GM19035 (cell line): ENCODE data around the gene PLEKHF1.

Experiments used
- ATAC-seq: cut with Tn5 transposase; IDR thresholded peaks from one replicate; pipeline ENCODE4 v1.9.1; 2021; ENCODE audit not compliant: unreplicated experiment

PLEKHF1 gene

DNA sequence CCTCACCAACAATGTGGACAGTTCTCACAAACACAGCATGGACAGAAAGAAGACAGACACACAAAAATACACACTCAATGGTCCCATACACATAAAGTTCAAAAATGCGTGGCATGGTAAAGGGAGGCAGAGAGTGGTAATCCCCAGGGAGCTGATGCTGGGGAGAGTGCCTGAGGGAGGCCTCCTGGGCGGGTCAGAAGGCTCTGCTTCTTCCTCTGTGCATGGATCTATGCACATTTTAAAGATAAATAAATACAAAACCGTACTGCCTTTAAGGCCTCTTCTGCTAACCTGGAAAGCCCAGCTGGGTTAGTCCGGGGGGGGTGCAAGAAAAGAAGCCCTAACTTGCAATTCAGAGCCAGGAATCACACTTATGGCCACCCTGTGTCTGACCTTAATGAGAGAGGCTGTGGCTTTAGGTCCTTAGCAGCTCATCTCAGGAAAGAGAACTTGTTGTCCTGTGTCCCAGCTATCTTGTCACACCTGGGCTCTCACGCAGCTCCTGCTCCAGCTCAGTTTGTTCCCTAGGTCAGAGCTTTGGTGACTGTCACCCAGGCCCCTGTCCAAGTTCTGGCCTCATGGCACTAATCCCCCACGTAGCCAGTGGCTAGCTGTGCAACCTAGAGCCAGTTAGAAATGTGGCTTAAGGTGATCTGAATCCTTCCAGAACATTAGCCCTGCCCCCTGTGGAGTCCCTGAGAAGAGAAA lies 30.7 kb upstream of the PLEKHF1 start:
- ATAC-seq: no peak

DNA sequence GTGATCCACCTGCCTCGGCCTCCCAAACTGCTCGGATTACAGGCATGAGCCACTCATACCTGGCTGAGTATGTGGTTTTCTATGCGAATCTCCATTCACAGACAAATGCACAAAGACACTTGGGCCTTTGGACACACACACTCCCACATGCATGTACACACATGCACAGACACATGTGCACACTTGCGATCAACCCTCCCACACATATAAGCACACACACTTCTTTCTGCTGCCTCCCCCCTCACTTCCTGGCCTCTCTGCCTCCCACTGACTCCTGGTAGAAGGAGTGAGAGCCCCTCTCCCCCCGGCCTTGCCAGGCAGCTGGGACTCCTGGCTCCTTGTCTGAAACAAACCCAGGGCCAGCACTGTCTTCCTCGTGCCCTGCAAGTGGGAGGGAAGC lies 29.3 kb upstream of the PLEKHF1 start:
- ATAC-seq: no peak

DNA sequence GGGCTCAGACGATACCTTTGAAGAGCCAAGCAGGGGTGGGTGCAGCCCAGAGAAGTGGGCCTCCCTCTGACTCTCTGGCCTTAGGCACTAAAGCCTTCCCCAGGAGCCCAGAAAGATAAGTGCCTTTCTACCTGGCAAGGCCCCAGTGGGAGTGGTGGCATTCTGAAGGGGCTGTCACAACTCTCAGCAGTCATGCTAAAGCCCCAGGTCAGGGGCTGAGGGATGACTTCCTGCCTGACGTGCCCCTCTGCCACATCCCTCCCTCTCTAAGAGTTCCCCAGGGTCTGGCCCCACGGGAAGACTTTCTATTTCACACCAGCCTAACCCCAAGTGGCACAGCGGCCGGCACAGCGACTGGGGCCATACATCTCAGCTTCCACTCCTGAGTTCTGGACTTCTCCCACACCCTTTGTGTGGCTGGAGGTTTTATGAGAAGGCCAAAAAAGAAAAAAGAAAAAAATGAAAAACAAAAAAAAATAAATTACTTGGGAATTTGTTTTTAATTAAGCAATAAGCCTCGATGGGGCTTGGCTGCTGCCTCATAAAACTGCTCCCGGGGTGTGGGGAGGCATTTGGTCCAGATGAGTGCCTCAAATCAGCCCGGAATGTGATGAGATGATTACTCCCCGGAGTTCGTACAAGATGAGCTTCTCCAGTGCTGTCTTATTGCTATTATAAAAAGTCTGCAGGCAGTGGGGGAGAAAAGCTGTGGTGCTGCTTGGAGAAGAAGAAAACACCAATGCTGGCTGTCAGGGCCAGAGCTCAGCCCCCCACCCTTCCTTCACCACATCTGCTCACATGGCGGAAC lies 28.5 kb upstream of the PLEKHF1 start:
- no peak for ATAC-seq

DNA sequence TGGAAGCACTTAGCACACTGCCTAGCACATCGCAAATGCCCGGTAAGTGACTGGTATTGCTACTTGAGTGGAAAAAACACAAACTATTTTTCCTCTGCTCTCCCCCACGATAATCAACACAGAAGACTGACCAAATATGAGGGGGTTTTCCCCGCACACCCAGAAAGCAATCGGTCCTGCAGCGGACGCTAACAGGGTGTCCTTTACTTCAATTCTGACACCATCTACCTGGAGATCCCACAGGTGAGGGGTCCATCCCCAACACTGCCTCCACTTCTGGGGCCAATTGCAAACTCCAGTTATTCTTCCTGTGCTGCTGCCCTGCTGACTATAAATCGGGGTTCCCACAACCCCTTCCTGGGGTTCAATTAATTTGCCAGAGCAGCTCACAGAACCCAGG lies 26.2 kb upstream of the PLEKHF1 start:
- no peak for ATAC-seq

DNA sequence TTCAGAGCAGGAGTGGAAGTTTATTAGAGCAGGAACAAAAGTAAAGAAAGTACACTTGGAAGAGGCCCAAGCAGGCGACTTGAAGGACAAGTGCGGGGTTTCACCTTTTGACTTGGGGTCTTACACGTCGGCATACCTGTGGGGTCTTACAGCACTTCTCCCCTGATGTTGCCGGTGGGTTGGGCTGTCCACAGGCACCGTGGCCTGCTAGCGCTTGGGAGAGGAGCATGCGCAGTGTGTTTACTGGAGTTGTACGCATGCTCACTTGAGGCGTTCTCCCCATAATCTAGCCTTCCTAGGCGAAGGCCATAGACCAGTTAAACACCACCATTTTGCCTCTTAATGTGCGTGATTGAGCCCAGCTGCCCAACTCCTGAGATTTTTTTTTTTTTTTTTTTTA lies 25.0 kb upstream of the PLEKHF1 start:
- no peak for ATAC-seq

DNA sequence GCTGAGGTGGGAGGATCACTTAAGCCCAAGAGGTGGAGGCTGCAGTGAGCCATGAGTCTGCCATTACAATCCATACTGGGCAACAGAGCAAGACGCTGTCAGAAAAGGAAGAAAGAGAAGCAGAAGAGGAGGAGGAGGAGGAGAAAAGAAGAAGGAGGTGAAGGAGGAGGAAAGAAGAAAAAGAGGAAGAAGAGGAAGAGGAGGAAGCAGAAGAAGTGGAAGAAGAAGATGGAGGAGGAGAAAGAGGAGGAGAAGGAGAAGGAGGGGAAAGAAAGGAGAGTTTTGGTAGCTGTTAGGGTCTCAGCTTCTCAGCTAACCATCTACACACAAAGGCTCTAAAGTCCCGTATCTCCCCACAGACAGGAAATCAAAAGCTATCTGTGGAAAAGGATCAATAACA lies 23.7 kb upstream of the PLEKHF1 start:
- ATAC-seq: no peak

DNA sequence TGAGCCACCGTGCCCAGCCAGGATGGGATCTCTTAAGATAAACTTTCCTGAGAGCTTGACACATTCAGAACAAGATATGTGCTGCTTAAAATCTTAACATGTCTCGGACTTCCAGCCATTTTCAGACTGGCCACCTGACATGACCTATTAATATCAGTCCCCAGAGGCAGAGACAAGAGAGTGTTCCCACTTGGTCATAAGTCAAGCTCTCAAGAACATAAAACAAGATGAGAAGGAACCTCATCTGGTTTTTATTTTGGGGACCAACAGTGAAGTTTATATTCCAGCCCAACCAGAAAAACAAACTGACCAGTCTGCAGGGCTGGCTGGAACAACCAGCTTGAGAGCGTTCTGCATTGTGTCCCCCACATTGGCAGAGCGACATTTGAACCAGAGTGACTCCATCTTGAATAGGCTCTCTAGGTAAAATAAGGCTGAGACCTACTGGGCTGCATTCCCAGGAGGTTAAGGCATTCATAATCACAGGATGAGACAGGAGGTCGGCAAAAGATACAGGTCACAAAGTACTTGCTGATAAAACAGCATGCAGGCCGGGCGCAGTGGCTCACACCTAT lies 21.8 kb upstream of the PLEKHF1 start:
- no peak for ATAC-seq

DNA sequence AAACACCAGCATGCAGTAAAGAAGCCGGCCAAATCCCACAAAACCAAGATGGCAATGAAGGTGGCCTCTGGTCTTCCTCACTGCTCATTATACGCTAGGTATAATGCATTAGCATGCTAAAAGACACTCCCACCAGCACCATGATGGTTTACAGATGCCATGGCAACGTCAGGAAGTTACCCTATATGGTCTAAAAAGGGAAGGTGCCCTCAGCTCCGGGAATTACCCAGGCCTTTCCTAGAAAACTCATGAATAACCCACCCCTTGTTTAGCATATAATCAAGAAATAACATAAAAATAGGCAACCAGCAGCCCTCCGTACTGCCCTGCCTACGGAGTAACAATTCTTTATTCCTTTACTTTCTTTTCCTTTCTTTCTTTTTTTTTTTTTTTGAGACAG lies 21.1 kb upstream of the PLEKHF1 start:
- no peak for ATAC-seq

DNA sequence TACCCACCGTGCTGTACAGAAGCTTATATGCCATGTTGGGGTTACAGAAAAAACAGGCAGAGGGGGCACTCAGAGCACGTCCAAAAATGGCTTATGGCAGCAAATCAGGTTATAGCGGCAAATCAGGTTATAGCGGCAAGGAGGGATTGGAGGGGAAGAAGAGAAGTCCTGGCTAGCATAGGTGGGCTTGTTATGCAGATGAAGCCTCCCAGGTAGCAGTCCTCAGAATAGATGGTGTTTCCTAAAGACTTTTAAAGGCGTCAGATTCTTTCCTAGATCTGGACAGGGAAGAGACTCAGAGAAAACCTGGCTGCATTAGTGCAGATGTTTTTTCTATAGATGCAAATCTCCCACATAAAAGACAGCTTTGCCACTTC lies 19.8 kb upstream of the PLEKHF1 start:
- ATAC-seq: no peak

DNA sequence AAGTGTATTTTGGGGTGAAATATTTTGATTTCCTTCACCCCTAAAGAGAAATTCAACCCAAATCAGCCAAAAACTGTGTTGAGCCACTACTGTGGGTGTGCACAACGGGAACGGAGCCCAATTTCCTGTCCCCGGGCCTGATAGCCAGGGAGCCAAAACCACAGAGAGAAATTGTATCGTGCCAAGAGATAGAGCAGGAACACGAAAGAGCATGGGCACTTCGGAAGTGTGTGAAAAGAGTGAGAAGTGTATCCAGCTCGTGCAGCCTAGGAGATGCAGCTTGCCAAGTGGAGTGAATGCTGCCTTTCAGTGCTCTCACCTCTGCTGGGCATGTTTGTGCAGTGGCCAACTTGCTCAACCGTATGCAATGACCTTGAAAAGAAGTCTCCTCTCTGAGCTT lies 19.4 kb upstream of the PLEKHF1 start:
- no peak for ATAC-seq

DNA sequence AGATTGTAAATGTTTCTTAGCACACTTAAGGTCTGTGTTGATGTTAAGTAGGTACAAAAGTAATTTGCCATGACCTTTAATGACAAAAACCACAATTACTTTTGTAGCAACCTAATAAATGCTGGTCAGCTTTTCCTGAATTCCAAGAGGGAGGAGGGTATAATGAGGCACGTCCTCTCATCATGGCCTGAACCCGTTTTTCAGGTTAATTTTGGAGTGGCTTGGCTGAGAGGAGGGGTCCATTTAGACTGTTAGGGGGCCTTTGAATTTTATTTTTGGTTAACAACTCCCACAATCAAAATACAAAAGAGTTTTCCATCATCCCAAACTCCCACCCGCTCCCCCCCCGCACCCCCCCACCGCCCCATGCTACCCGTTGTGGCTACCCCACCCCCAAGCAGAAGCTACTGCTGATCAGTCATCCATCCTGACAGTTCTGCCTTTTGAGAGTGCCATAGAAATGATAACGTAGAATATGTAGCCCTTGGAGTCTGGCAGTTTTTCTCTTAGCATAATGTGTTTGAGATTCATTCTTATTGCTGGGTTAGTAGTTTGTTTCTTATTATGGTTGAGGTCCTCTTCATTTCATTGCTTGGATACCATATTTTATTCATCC lies 14.4 kb upstream of the PLEKHF1 start:
- ATAC-seq: no peak

DNA sequence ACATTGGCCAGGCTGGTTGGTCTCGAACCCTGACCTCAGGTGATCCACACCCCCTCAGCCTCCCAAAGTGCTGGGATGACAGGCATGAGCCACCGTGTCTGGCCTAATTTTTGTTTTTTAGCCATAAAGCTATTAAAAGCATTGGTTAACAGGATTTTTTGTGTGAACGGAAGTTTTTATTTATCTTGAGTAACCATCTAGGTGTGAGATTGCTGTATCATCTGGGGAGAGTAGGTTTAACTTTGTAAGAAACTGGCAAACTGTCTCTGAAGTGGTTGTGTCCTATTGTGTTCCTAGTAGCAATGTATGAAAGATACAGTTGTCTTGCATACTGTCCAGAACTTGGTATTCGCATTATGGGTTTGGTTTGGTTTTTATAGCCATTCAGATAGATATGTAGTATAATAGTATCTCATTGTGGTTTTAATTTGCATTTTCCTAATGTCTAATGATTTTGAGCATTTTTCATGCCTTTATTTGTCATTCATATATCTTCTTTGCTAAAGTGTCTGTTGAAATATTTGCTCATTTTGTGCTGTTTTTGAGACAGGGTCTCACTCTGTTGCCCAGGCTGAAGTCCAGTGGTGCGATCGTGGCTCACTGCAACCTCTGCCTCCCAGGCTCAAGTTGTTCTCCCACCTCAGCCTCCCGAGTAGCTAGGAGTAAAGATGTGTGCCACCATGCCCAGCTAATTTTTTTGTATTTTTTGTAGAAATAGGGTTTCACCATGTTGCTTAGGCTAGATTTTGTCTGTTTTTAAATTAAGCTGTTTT lies 13.5 kb upstream of the PLEKHF1 start:
- ATAC-seq: no peak

DNA sequence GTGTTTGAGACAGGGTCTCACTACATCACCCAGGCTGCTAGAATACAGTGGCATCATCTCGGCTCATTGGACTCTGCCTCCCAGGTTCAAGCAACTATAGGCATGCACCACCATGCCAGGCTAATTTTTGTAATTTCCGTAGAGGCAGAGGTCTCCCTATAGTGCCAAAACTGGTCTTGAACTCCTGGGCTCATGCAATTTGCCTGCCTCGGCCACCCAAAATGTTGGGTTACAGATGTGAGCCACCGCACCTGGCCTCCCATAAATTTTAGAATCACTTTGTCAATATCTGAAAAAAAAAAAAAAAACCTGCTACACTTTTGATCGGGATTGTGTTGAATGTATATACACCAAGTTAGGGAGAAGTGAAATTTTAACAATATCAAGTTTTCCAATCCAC lies 11.9 kb upstream of the PLEKHF1 start:
- ATAC-seq: no peak

DNA sequence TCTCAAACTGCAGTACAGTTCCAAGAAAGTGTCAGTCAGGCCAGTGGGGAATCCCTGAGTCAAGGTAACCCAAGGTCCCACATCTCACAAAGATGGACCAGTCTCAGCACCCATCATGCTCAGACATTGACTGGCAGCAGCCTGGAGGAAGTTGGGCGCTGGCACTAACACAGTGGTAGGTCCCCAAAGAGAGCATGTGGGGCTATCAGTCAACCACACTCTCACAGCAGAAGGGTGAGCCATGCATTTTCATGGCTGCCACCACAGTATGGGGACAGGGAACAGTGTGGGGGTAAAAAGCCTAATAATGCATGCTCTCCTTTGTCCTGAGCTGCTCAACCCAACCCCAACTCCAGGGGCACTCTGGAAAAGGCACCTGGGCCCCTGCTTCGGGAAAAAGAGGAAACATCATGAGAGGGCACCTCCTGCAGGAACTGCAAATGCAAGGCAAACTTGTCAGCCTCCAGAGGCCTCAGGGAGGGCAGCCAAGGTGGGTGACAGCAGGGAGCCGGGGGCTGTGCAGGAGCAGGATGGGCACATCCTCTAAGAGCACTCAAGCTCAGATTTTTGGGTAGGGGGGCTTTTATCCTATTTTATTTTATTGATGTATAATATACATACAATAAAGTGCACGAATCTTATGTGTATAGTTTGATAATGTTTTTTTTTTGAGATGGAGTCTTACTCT lies 9.5 kb upstream of the PLEKHF1 start:
- no peak for ATAC-seq

DNA sequence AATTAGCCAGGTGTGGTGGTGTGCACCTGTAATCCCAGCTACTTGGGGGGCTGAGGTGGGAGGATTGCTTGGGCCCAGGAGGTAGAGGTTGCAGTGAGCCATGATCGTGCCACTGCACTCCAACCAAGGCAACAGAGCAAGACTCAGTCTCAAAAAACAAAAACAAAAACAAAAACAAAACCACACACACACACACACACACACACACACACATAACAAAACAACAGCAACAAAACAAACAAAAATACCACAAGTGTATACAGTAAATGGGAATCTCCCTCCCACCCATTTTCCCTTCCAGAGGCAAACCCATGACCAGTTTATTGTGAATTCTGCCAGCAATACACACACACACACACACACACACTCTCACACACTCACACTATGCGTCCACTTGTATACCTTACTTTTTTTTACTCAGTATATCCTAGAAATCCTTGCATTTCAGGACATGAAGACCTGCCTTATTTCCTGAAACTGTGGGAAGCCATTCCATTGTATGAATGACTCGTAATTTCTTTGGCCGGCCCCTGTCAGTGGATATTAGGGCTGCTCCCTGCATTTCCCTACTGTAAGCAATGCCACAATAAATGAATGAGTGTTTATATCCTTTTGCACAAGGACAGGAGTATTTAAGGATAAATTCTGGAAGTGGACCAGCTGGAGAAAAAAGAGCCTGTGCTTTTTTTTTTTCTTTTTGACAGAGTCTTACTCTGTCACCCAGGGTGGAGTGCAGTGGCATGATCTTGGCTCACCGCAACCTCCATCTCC lies 6.9 kb upstream of the PLEKHF1 start:
- ATAC-seq: no peak

DNA sequence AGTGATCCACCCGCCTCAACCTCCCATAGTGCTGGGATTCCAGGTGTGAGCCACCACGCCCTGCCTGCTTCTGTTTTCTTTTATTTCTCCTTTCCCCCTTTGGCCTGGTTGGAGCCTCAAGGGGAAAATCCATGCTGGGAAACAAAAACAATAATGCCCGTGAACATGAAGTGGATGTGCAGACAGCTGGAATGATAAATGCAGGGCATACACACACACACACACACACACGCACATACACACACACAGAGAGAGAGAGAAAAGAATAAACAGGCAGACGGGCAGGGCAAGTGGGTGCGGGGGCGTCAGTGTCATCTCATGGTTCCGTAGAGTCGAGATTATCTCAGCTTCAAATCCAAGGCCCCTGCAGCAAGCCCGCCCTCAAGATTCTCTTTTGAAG lies 4.4 kb upstream of the PLEKHF1 start:
- ATAC-seq: no peak

DNA sequence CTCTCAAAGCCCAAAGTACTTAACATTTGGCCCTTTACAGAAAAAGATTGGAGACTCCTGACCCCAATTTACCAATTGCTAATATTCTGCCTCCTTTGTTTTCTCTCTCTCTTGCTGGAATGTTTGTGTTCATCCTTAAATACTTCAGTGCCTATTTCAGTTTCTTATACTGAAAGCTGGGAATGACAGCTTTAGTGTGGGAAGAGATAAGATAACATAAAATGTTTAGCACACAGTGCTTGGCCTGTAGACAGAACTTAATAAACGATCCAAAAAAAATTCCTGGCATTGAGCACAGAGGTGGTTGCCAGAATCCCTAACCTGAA lies 3.0 kb upstream of the PLEKHF1 start:
- ATAC-seq: no peak

DNA sequence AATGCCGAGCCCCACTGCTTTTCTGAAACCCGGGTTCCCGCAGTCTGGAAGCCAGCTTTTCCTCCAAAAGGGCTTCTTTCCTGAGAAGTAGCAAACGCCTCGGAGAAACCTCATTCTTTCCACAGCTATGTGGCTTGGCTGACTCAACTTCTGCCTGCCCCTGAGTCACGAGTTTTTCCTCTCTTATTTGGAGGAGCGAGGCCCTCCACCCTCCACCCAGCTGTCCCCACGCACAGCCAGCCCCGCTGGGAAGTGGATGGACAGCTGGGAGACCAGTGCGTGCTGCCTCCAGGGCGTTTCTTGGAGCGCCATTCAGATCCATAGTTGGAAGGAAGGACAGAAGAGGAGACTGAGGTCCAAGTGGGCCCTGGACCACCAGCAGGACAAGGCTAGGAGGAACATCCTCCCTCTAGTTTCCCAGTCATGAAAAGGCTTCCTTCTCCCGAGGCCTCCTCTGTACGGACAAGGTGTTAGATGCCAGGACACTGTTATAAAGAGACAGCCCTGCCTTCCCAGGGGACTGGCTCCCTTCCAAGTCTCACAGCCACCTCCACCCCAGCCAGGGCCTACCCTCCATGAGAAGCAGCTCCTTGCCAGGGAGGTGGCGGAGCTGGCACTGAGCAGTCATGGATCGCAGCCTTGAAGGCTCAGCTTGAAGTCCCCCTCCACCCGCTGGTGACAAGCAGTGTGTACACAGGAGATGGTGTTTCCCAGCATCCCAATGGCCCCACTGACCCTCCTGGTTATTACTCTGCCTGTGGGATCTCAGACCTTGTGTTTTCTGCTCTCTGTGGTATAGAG lies 2.5 kb upstream of the PLEKHF1 start:
- ATAC-seq: no peak
